H1 (cell line): ENCODE data around the gene DSCAM. TPM values are rescaled to one million over a fixed set of nuclear protein-coding genes. Genes with fewer than 3 reads are reported as not detected.

Experiments used
- CTCF ChIA-PET: fragments of 300-600 bp; sonication (Branson Sonifier 250); formaldehyde crosslinking; loops from one replicate; lab custom pipeline; 2021; ENCODE audit not compliant: partially characterized antibody; lab: Charles Lee
- POLR2A ChIA-PET: fragments of 300-600 bp; sonication (Branson Sonifier 250); formaldehyde crosslinking; loops from one replicate; lab custom pipeline; 2021; ENCODE audit warnings: inconsistent platforms; ENCODE audit not compliant: partially characterized antibody; lab: Charles Lee
- DNase-seq, 2 experiments: peaks; one replicate each; pipeline versions ENCODE4 v3.0.0 to v3.0.0-alpha.2; 2010 to 2022; ENCODE audit warnings: low spot score in 2 of 2, low read depth in 1 of 2, mixed read lengths in 1 of 2
- FAIRE-seq: peaks from 2 replicates; lab custom pipeline; 2011; peaks lifted over from hg19 to GRCh38; lab: Jason Lieb, UNC
- H2AFZ ChIP-seq: 2 replicates; pipeline ENCODE4 v1.8.1; 2012; ENCODE audit warnings: low read length, inconsistent platforms
- H2AK5ac ChIP-seq: 2 replicates; pipeline ENCODE4 v1.6.1; 2013; ENCODE audit warnings: low read depth, low read length
- H2BK120ac ChIP-seq: replicated peaks from 2 replicates; pipeline ENCODE3; 2013; ENCODE audit warnings: low read depth, low read length, inconsistent platforms
- H2BK12ac ChIP-seq: 2 replicates; pipeline ENCODE4 v1.6.1; 2013; ENCODE audit warnings: low read depth, low read length
- H2BK15ac ChIP-seq: 2 replicates; pipeline ENCODE4 v1.6.1; 2013; ENCODE audit warnings: low read length
- H2BK20ac ChIP-seq: 2 replicates; pipeline ENCODE4 v1.6.1; 2013; ENCODE audit warnings: low read length
- H2BK5ac ChIP-seq: 2 replicates; pipeline ENCODE4 v1.6.1; 2013; ENCODE audit warnings: low read depth, low read length
- H3K14ac ChIP-seq: 2 replicates; pipeline ENCODE4 v1.6.1; 2013; ENCODE audit warnings: inconsistent platforms; ENCODE audit not compliant: insufficient read length
- H3K18ac ChIP-seq: 2 replicates; pipeline ENCODE4 v1.6.1; 2013; ENCODE audit warnings: low read length; ENCODE audit errors: extremely low read depth
- H3K23ac ChIP-seq: 2 replicates; pipeline ENCODE4 v1.6.1; 2013; ENCODE audit warnings: inconsistent platforms; ENCODE audit not compliant: insufficient read length
- H3K23me2 ChIP-seq: 2 replicates; pipeline ENCODE4 v1.6.1; 2013; ENCODE audit warnings: low read depth, low read length
- H3K27ac ChIP-seq: 2 replicates; pipeline ENCODE4 v1.6.1; 2011; ENCODE audit warnings: low read depth, low read length, inconsistent platforms
- H3K27me3 ChIP-seq, 4 experiments: replicated peaks in 1 of 4; 1 replicate in 1 of 4; 2 replicates in 3 of 4; pipeline versions ENCODE4 v1.6.1 to v1.8.1; 2011 to 2013; ENCODE audit warnings: low read length in 3 of 4, mild to moderate bottlenecking in 3 of 4, inconsistent platforms in 2 of 4, mixed read lengths in 2 of 4, moderate library complexity in 1 of 4; ENCODE audit not compliant: control insufficient read depth in 3 of 4, insufficient read depth in 3 of 4; ENCODE audit errors: extremely low read depth in 1 of 4
- H3K36me3 ChIP-seq, 4 experiments: 2 replicates each; pipeline versions ENCODE4 v1.6.1 to v1.8.1; 2011 to 2013; ENCODE audit warnings: mild to moderate bottlenecking in 4 of 4, low read length in 3 of 4, moderate library complexity in 2 of 4, control low read depth in 1 of 4, inconsistent platforms in 1 of 4; ENCODE audit not compliant: insufficient read depth in 4 of 4, control insufficient read depth in 2 of 4
- H3K4ac ChIP-seq: replicated peaks from 2 replicates; pipeline ENCODE3; 2013; ENCODE audit warnings: low read length, low read depth, mixed read lengths, inconsistent platforms; ENCODE audit not compliant: insufficient read length
- H3K4me1 ChIP-seq, 4 experiments: replicated peaks in 1 of 4; 1 replicate in 1 of 4; 2 replicates in 3 of 4; pipeline versions ENCODE4 v1.6.1 to v1.8.1; 2011 to 2013; ENCODE audit warnings: low read length in 3 of 4, inconsistent platforms in 2 of 4, mixed read lengths in 1 of 4; ENCODE audit not compliant: insufficient read depth in 4 of 4, control insufficient read depth in 3 of 4
- H3K4me2 ChIP-seq, 2 experiments: 2 replicates each; pipeline versions ENCODE4 v1.6.1 to v1.8.1; 2011 to 2013; ENCODE audit warnings: low read depth in 2 of 2, low read length in 2 of 2, control low read depth in 1 of 2, inconsistent platforms in 1 of 2, mild to moderate bottlenecking in 1 of 2; ENCODE audit not compliant: insufficient read depth in 1 of 2
- H3K4me3 ChIP-seq, 4 experiments: fragments of 200-600, 300-600 bp in 1 of 4; sonication (generic), shearing (Covaris generic), sonication (Bioruptor Twin) in 1 of 4; 2 replicates each; pipeline versions ENCODE4 v1.5.1 to v1.8.1; 2011 to 2016; ENCODE audit warnings: low read length in 4 of 4, low read depth in 3 of 4, control low read depth in 2 of 4, inconsistent platforms in 2 of 4, mild to moderate bottlenecking in 2 of 4, mixed read lengths in 1 of 4, moderate library complexity in 1 of 4; ENCODE audit not compliant: insufficient read depth in 2 of 4; ENCODE audit errors: extremely low read depth in 1 of 4
- H3K56ac ChIP-seq: replicated peaks from 2 replicates; pipeline ENCODE3; 2013; ENCODE audit warnings: low read depth, mild to moderate bottlenecking, mixed read lengths, low read length, inconsistent platforms; ENCODE audit not compliant: insufficient read length
- H3K79me1 ChIP-seq: 2 replicates; pipeline ENCODE4 v1.6.1; 2013; ENCODE audit warnings: low read depth, low read length, control low read depth
- H3K79me2 ChIP-seq, 2 experiments: 2 replicates each; pipeline versions ENCODE4 v1.6.1 to v1.8.1; 2012 to 2013; ENCODE audit warnings: low read length in 2 of 2, mild to moderate bottlenecking in 2 of 2, inconsistent platforms in 1 of 2; ENCODE audit not compliant: insufficient read depth in 2 of 2, control insufficient read depth in 1 of 2
- H3K9ac ChIP-seq, 4 experiments: replicated peaks in 1 of 4; 1 replicate in 1 of 4; 2 replicates in 3 of 4; pipeline versions ENCODE4 v1.6.1 to v1.8.1; 2011 to 2013; ENCODE audit warnings: low read depth in 3 of 4, low read length in 3 of 4, control low read depth in 2 of 4, mild to moderate bottlenecking in 2 of 4, moderate library complexity in 2 of 4, inconsistent platforms in 1 of 4; ENCODE audit errors: extremely low read depth in 1 of 4
- H3K9me3 ChIP-seq, 2 experiments: 2 replicates each; pipeline versions ENCODE4 v1.6.1 to v1.8.1; 2012 to 2013; ENCODE audit warnings: mild to moderate bottlenecking in 2 of 2, moderate library complexity in 2 of 2, control low read depth in 1 of 2, inconsistent platforms in 1 of 2, low read depth in 1 of 2, low read length in 1 of 2, mixed read lengths in 1 of 2; ENCODE audit not compliant: insufficient read depth in 2 of 2
- H4K20me1 ChIP-seq, 2 experiments: replicated peaks in 1 of 2; 2 replicates each; pipeline versions ENCODE3 to v1.8.1; 2011 to 2013; ENCODE audit warnings: inconsistent platforms in 2 of 2, low read length in 2 of 2, mild to moderate bottlenecking in 1 of 2; ENCODE audit not compliant: insufficient read depth in 2 of 2, control insufficient read depth in 1 of 2
- H4K5ac ChIP-seq: 2 replicates; pipeline ENCODE4 v1.6.1; 2013; ENCODE audit warnings: low read length, low read depth, mixed read lengths, inconsistent platforms; ENCODE audit not compliant: insufficient read length
- H4K8ac ChIP-seq: 2 replicates; pipeline ENCODE4 v1.8.0; 2013; ENCODE audit warnings: mild to moderate bottlenecking, moderate library complexity, low read length, inconsistent platforms; ENCODE audit not compliant: insufficient read depth; ENCODE audit errors: extremely low read depth
- H4K91ac ChIP-seq: replicated peaks from 2 replicates; pipeline ENCODE3; 2013; ENCODE audit warnings: low read length, mixed read lengths, inconsistent platforms; ENCODE audit not compliant: insufficient read length
- GABPA ChIP-seq: IDR thresholded peaks from 2 replicates; pipeline ENCODE4 v1.6.1; 2011; ENCODE audit warnings: mild to moderate bottlenecking, low read length, moderate library complexity, borderline replicate concordance; ENCODE audit not compliant: insufficient read depth
- WGBS, 2 experiments: shearing (Covaris generic) in 1 of 2; methylation state at CpG; one replicate each; pipeline versions ENCODE4 v1.1.6 to v1.1.7; 2013 to 2015; ENCODE audit warnings: low lambda C conversion rate in 2 of 2, mixed read lengths in 2 of 2, inconsistent platforms in 1 of 2, low coverage in 1 of 2, missing lambda C conversion rate in 1 of 2; ENCODE audit not compliant: insufficient replicate concordance in 2 of 2, insufficient coverage in 1 of 2, insufficient read length in 1 of 2; ENCODE audit errors: extremely low coverage in 1 of 2, missing lambda C conversion rate in 1 of 2; 5-methylcytosine and 5-hydroxymethylcytosine counted together
- polyA plus RNA-seq, 7 experiments: library from polyadenylated mRNA; depleted of rRNA in 3 of 7; stranded (reverse) in 5 of 7; unstranded in 2 of 7; fragments of >200 nt in 5 of 7; fragments of 200-250 nt in 2 of 7; gene quantifications; 1 replicate in 5 of 7; 2 replicates in 1 of 7; 4 replicates in 1 of 7; pipeline versions ENCODE4 v1.2.1 to v1.2.3, GENCODE V29; 2011 to 2013; ENCODE audit warnings: missing spikeins in 2 of 7, mixed read lengths in 2 of 7
- total RNA-seq: library from RNA; stranded (reverse); fragmentation: NEBNext Ultra II Directional; extraction: Animal tissue kit (Norgen Biotek cat#: 25700); gene quantifications from 2 replicates; pipeline ENCODE4 v1.2.1, GENCODE V29; 2021
- TF ChIP-seq, protein P1 (sequence below): IDR thresholded peaks from 2 replicates; pipeline ENCODE4 v1.6.1; 2012; ENCODE audit warnings: low read length, inconsistent platforms

DSCAM gene
- total and polyA plus RNA-seq, 2 of the 8 experiments (the other 6 are each of a cell fraction or from before 2014, with no cell fraction given): 0.02 to 0.15 TPM

DNA sequence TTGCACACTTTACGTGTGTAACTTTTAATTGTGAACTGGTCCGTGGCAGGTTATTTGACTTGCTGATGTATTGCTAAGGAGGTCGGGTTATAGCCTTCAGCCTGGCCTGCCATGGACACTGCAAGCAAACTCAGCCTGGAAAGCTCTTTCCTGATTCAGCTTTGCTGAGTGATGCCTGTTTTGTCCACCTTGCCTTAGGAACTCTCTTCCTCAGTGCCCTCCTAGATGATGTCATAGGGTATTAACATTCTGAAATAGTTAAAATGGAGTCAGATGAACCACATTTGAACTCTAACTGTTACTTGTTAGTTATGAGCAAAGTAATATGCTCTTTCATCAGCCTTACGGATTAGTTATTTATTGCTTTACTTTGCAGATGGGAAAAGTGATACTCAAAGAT lies 533.7 kb downstream of the DSCAM start:
- Histone ChIP-seq H2BK20ac (no peak overlapping the region), H2AK5ac (no peak overlapping the region), H3K9ac (no peak overlapping the region), H3K79me2 (no peaks in the 10 kb centered on the region), H3K27me3 (no peaks in the 10 kb centered on the region), H3K9me3 (no peaks in the 10 kb centered on the region), H3K36me3 (no peaks in the 10 kb centered on the region), H2BK15ac (no peak overlapping the region), H3K27ac (no peak overlapping the region), H2BK5ac (no peak overlapping the region), H3K23me2 (no peaks in the 10 kb centered on the region), H3K56ac (no peak overlapping the region), H3K14ac (no peak overlapping the region), H3K23ac (no peak overlapping the region), H4K91ac (no peak overlapping the region), H4K5ac (no peak overlapping the region), H2BK12ac (no peak overlapping the region), H3K18ac (no peak overlapping the region), H3K4me1 (no peaks in the 10 kb centered on the region), H3K4me3 (no peak overlapping the region), H2BK120ac (no peak overlapping the region), H3K4me2 (no peak overlapping the region), H4K8ac (no peak overlapping the region), H3K4ac (no peak overlapping the region), H4K20me1 (no peaks in the 10 kb centered on the region), H2AFZ (no peak overlapping the region), H3K79me1 (no peaks in the 10 kb centered on the region)
- FAIRE-seq (no peak), DNase-seq (no peak)
- ChIA-PET CTCF (no interaction called here), POLR2A (no interaction called here)
- no peak for TF ChIP-seq GABPA
- TF ChIP-seq, protein P1, sequence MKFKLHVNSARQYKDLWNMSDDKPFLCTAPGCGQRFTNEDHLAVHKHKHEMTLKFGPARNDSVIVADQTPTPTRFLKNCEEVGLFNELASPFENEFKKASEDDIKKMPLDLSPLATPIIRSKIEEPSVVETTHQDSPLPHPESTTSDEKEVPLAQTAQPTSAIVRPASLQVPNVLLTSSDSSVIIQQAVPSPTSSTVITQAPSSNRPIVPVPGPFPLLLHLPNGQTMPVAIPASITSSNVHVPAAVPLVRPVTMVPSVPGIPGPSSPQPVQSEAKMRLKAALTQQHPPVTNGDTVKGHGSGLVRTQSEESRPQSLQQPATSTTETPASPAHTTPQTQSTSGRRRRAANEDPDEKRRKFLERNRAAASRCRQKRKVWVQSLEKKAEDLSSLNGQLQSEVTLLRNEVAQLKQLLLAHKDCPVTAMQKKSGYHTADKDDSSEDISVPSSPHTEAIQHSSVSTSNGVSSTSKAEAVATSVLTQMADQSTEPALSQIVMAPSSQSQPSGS: no peak
- WGBS, 2 experiments: 88% methylated on average over 4 of the region's 4 CpGs; no CpG with 5 or more reads in 1 of the 2 experiments
